ENCODE data around the gene RPS6KA2.

RPS6KA2 gene

GRCh38 chr6:166578536-166579236 lies 48.4 kb downstream of the RPS6KA2 start:
- no peak for DNase-seq (ENCODE audit: low read depth in 1 of 2, low spot score in 1 of 2)

- no peak for DNase-seq (ENCODE audit: low read depth in 1 of 2, low spot score in 1 of 2)
Observed at GRCh38 chr6:166575205-166575604, 51.8 kb downstream of the RPS6KA2 start.

GRCh38 chr6:166573511-166574216 lies 53.4 kb downstream of the RPS6KA2 start:
- no peak for DNase-seq (ENCODE audit: low read depth in 1 of 2, low spot score in 1 of 2)

- no peak for DNase-seq (ENCODE audit: low read depth in 1 of 2, low spot score in 1 of 2)
Observed at GRCh38 chr6:166572370-166573261, 54.4 kb downstream of the RPS6KA2 start.

GRCh38 chr6:166570929-166571713 lies 55.9 kb downstream of the RPS6KA2 start:
- DNase-seq (ENCODE audit: low read depth in 1 of 2, low spot score in 1 of 2) = no peak

- DNase-seq (ENCODE audit: low read depth in 1 of 2, low spot score in 1 of 2) = no peak
Observed at GRCh38 chr6:166569206-166569605, 57.8 kb downstream of the RPS6KA2 start.

GRCh38 chr6:166567813-166568212 lies 59.2 kb downstream of the RPS6KA2 start:
- no peak for DNase-seq (ENCODE audit: low read depth in 1 of 2, low spot score in 1 of 2)

- DNase-seq (ENCODE audit: low read depth in 1 of 2, low spot score in 1 of 2) = no peak
Observed at GRCh38 chr6:166567107-166567506, 59.9 kb downstream of the RPS6KA2 start.

GRCh38 chr6:166566026-166567011 lies 60.7 kb downstream of the RPS6KA2 start:
- no peak for DNase-seq (ENCODE audit: low read depth in 1 of 2, low spot score in 1 of 2)

- DNase-seq (ENCODE audit: low read depth in 1 of 2, low spot score in 1 of 2) = no peak
Observed at GRCh38 chr6:166565084-166565967, 61.7 kb downstream of the RPS6KA2 start.

- no peak for DNase-seq (ENCODE audit: low read depth in 1 of 2, low spot score in 1 of 2)
Observed at GRCh38 chr6:166563805-166564204, 63.2 kb downstream of the RPS6KA2 start.

GRCh38 chr6:166563200-166563599 lies 63.9 kb downstream of the RPS6KA2 start:
- no peak for DNase-seq (ENCODE audit: low read depth in 1 of 2, low spot score in 1 of 2)

- DNase-seq (ENCODE audit: low read depth in 1 of 2, low spot score in 1 of 2) = no peak
Observed at GRCh38 chr6:166562726-166563125, 64.3 kb downstream of the RPS6KA2 start.

GRCh38 chr6:166561771-166562359 lies 65.2 kb downstream of the RPS6KA2 start:
- DNase-seq (ENCODE audit: low read depth in 1 of 2, low spot score in 1 of 2) = no peak

GRCh38 chr6:166560222-166560621 lies 66.8 kb downstream of the RPS6KA2 start:
- DNase-seq (ENCODE audit: low read depth in 1 of 2, low spot score in 1 of 2) = no peak

- no peak for DNase-seq (ENCODE audit: low read depth in 1 of 2, low spot score in 1 of 2)
Observed at GRCh38 chr6:166559662-166560061, 67.4 kb downstream of the RPS6KA2 start.

GRCh38 chr6:166559211-166559610 lies 67.8 kb downstream of the RPS6KA2 start:
- DNase-seq (ENCODE audit: low read depth in 1 of 2, low spot score in 1 of 2) = no peak

Measured in activated CD4-positive, alpha-beta T cell treated with anti-CD3 and anti-CD28 coated beads, Interleukin-2, amount 50 U/mL, for 24 hours (primary cell).